Neural progenitor cell (in vitro differentiated cells): Measurements from ENCODE around the gene MYO15B. TPM values are rescaled to one million over a fixed set of nuclear protein-coding genes. Genes with fewer than 3 reads are reported as not detected.

Source experiments
- DNase-seq: peaks from one replicate; pipeline ENCODE4 v3.0.0-alpha.2; 2016; ENCODE audit warnings: low spot score
- H2AFZ ChIP-seq: fragments of 200-600 bp; sonication (generic); replicated peaks from 2 replicates; pipeline ENCODE4 v1.6.1; 2016; ENCODE audit warnings: antibody characterized with exemption
- H3F3A ChIP-seq: fragments of 200-600 bp; sonication (generic); 2 replicates; pipeline ENCODE4 v1.6.1; 2016; ENCODE audit warnings: antibody characterized with exemption, low read depth
- H3K27ac ChIP-seq: fragments of 200-600 bp; sonication (generic); 2 replicates; pipeline ENCODE4 v1.5.1; 2016; ENCODE audit warnings: mild to moderate bottlenecking
- H3K27me3 ChIP-seq: fragments of 200-600 bp; sonication (generic); 2 replicates; pipeline ENCODE4 v1.6.1; 2016; ENCODE audit warnings: mild to moderate bottlenecking, moderate library complexity
- H3K36me3 ChIP-seq: fragments of 200-600 bp; sonication (generic); 2 replicates; pipeline ENCODE4 v1.5.1; 2016
- H3K4me1 ChIP-seq: fragments of 200-600 bp; sonication (generic); 2 replicates; pipeline ENCODE4 v1.6.1; 2016; ENCODE audit warnings: mixed run types
- H3K4me2 ChIP-seq: fragments of 200-600 bp; sonication (generic); 2 replicates; pipeline ENCODE4 v1.6.1; 2016
- H3K4me3 ChIP-seq: fragments of 200-600 bp; sonication (generic); 2 replicates; pipeline ENCODE4 v1.5.1; 2016
- H3K79me2 ChIP-seq: fragments of 200-600 bp; sonication (generic); 2 replicates; pipeline ENCODE4 v1.6.1; 2016; ENCODE audit warnings: low read depth
- H3K9ac ChIP-seq: fragments of 200-600 bp; sonication (generic); 2 replicates; pipeline ENCODE4 v1.6.1; 2016
- H3K9me3 ChIP-seq: fragments of 200-600 bp; sonication (generic); 2 replicates; pipeline ENCODE4 v1.5.1; 2016; ENCODE audit warnings: low read depth
- H4K20me1 ChIP-seq: fragments of 200-600 bp; sonication (generic); 2 replicates; pipeline ENCODE4 v1.6.1; 2016; ENCODE audit warnings: low read depth
- H3K27ac Mint-ChIP-seq: 3 replicates; pipeline ENCODE4 v1.8.0; 2021; ENCODE audit warnings: mixed read lengths
- H3K27me3 Mint-ChIP-seq: 2 replicates; pipeline ENCODE4 v1.8.0; 2022; ENCODE audit warnings: low read depth, mild to moderate bottlenecking, inconsistent platforms, moderate library complexity, mixed read lengths; ENCODE audit not compliant: insufficient read depth
- H3K36me3 Mint-ChIP-seq: 3 replicates; pipeline ENCODE4 v1.8.0; 2021; ENCODE audit warnings: mixed read lengths
- H3K4me1 Mint-ChIP-seq: 3 replicates; pipeline ENCODE4 v1.8.0; 2021; ENCODE audit warnings: mixed read lengths
- H3K4me3 Mint-ChIP-seq: 3 replicates; pipeline ENCODE4 v1.8.0; 2021; ENCODE audit warnings: mild to moderate bottlenecking, moderate library complexity, mixed read lengths
- H3K9me3 Mint-ChIP-seq: 3 replicates; pipeline ENCODE4 v1.8.0; 2020; ENCODE audit warnings: mixed read lengths
- EZH2 ChIP-seq: fragments of 200-600 bp; sonication (generic); IDR thresholded peaks from 2 replicates; pipeline ENCODE4 v1.6.1; 2017; ENCODE audit warnings: antibody characterized with exemption, mild to moderate bottlenecking, moderate library complexity
- EZH2phosphoT487 ChIP-seq: fragments of 200-600 bp; sonication (generic); IDR thresholded peaks from 2 replicates; pipeline ENCODE4 v1.6.1; 2017; ENCODE audit warnings: antibody characterized with exemption
- total RNA-seq: library from RNA; depleted of rRNA; stranded (reverse); fragments of >200 nt; gene quantifications from 2 replicates; pipeline ENCODE4 v1.2.3, GENCODE V29; 2015; ENCODE audit warnings: low replicate concordance
- TF ChIP-seq, protein P1 (sequence below): fragments of 200-600 bp; sonication (generic); IDR thresholded peaks from 2 replicates; pipeline ENCODE4 v1.5.1; 2017; ENCODE audit warnings: antibody characterized with exemption, mild to moderate bottlenecking

The MYO15B gene
- total RNA-seq, 1 donor from 2014 or later, result 10.2 TPM

DNA sequence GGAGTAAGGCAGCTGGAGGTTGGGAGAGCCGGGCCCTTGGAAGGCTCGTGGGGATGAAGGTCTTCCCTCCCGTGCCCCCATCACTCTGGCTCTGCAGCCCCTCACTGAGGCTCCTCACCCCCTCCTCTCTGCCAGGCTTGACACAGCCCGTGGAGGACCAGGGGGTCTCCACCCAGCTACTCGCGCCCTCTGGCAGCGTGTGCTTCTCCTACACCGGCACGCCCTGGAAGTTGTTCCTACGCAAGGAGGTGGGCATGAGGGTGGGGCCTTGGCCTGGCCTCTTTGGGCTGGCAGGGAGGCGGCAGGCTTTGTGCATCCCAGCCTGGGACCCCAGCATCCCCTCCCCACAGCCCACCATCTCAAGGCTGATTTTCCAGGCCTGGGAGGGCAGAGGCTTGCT is 30.1 kb downstream of the MYO15B start:
- DNase-seq, result no peak
- Histone ChIP-seq H2AFZ (no peak overlapping the region), H3K4me1 (peaks cover 12% of the 10 kb centered on the region), H3K9ac (no peak overlapping the region), H4K20me1 (no peaks in the 10 kb centered on the region), H3K9me3 (no peaks in the 10 kb centered on the region), H3K27ac (no peak overlapping the region), H3K36me3 (no peaks in the 10 kb centered on the region), H3F3A (no peaks in the 10 kb centered on the region), H3K79me2 (no peaks in the 10 kb centered on the region), H3K4me3 (no peak overlapping the region), H3K4me2 (no peak overlapping the region), H3K27me3 (no peaks in the 10 kb centered on the region)
- Mint-ChIP-seq H3K27me3 (peaks cover 7% of the 10 kb centered on the region), H3K4me3 (no peak overlapping the region), H3K9me3 (no peaks in the 10 kb centered on the region), H3K4me1 (peaks cover 7% of the 10 kb centered on the region), H3K27ac (no peak overlapping the region), H3K36me3 (no peaks in the 10 kb centered on the region)
- no peak for TF ChIP-seq EZH2
- no peak for TF ChIP-seq EZH2phosphoT487
- TF ChIP-seq, protein P1, sequence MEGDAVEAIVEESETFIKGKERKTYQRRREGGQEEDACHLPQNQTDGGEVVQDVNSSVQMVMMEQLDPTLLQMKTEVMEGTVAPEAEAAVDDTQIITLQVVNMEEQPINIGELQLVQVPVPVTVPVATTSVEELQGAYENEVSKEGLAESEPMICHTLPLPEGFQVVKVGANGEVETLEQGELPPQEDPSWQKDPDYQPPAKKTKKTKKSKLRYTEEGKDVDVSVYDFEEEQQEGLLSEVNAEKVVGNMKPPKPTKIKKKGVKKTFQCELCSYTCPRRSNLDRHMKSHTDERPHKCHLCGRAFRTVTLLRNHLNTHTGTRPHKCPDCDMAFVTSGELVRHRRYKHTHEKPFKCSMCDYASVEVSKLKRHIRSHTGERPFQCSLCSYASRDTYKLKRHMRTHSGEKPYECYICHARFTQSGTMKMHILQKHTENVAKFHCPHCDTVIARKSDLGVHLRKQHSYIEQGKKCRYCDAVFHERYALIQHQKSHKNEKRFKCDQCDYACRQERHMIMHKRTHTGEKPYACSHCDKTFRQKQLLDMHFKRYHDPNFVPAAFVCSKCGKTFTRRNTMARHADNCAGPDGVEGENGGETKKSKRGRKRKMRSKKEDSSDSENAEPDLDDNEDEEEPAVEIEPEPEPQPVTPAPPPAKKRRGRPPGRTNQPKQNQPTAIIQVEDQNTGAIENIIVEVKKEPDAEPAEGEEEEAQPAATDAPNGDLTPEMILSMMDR, result no peak

GRCh38 chr17:75619506-75620431 is 32.2 kb downstream of the MYO15B start:
- H3K9me3 ChIP-seq, result no peaks in the 10 kb centered on the region
- Mint-ChIP-seq H3K9me3 (no peaks in the 10 kb centered on the region), H3K36me3 (no peaks in the 10 kb centered on the region), H3K4me1 (peaks cover 7% of the 10 kb centered on the region), H3K4me3 (no peak overlapping the region), H3K27ac (no peak overlapping the region), H3K27me3 (peaks cover 8% of the 10 kb centered on the region)
- H3K4me3 ChIP-seq, result no peak overlapping the region
- no peaks in the 10 kb centered on the region for H3K36me3 ChIP-seq
- H4K20me1 ChIP-seq, result no peaks in the 10 kb centered on the region
- H3K4me2 ChIP-seq, result no peak overlapping the region
- H2AFZ ChIP-seq, result no peak overlapping the region
- peaks cover 3% of the 10 kb centered on the region for H3K4me1 ChIP-seq
- no peaks in the 10 kb centered on the region for H3K79me2 ChIP-seq
- no peaks in the 10 kb centered on the region for H3K27me3 ChIP-seq
- TF ChIP-seq, protein P1, result peak; percentile 72
- no peak for TF ChIP-seq EZH2
- no peaks in the 10 kb centered on the region for H3F3A ChIP-seq
- no peak overlapping the region for H3K27ac ChIP-seq
- H3K9ac ChIP-seq, result no peak overlapping the region
- peak; percentile 80 for DNase-seq

GRCh38 chr17:75621489-75621888 is 33.9 kb downstream of the MYO15B start:
- peaks cover 7% of the 10 kb centered on the region for H3K4me1 Mint-ChIP-seq
- Histone ChIP-seq H3K4me1 (no peaks in the 10 kb centered on the region), H3K4me3 (no peak overlapping the region), H3F3A (no peaks in the 10 kb centered on the region), H3K4me2 (no peak overlapping the region), H4K20me1 (no peaks in the 10 kb centered on the region), H3K9me3 (no peaks in the 10 kb centered on the region), H2AFZ (no peak overlapping the region), H3K79me2 (no peaks in the 10 kb centered on the region), H3K27ac (no peak overlapping the region), H3K27me3 (no peaks in the 10 kb centered on the region), H3K36me3 (no peaks in the 10 kb centered on the region), H3K9ac (no peak overlapping the region)
- DNase-seq, result no peak
- no peaks in the 10 kb centered on the region for H3K9me3 Mint-ChIP-seq
- no peak overlapping the region for H3K27ac Mint-ChIP-seq
- no peaks in the 10 kb centered on the region for H3K36me3 Mint-ChIP-seq
- peaks cover 10% of the 10 kb centered on the region for H3K27me3 Mint-ChIP-seq
- H3K4me3 Mint-ChIP-seq, result no peak overlapping the region
- TF ChIP-seq, protein P1, result no peak
- TF ChIP-seq EZH2 (no peak), EZH2phosphoT487 (no peak)
